Spleen (tissue), 7 donors: ENCODE data around the gene GMDS.

ENCODE experiments used
- POLR2A ChIP-seq, 3 donors: fragments of 450-650 bp; IDR thresholded peaks; one replicate each; pipeline ENCODE4 v1.5.1; 2017; ENCODE audit warnings: antibody characterized with exemption in 3 of 3, mild to moderate bottlenecking in 1 of 3
- TF ChIP-seq, protein P1 (sequence below), 11 experiments: fragments of 200-600 bp in 7 of 11; fragments of 450-650 bp in 4 of 11; sonication (generic) in 4 of 11; IDR thresholded peaks in 8 of 11; conservative IDR thresholded peaks in 3 of 11; 1 replicate in 7 of 11; 2 replicates in 4 of 11; pipeline versions ENCODE4 v1.4.0 to v1.8.0; 2016 to 2021; ENCODE audit warnings: antibody characterized with exemption in 11 of 11, inconsistent platforms in 4 of 11, mild to moderate bottlenecking in 1 of 11
- donor health status: DM: no; HTN: no; CAD: no; lungs with moderate emphysema.
- donor health status: DM: no; HTN: no; CAD: no.
- donor health status: DM: no; HTN: no; CAD: no.

DNA sequence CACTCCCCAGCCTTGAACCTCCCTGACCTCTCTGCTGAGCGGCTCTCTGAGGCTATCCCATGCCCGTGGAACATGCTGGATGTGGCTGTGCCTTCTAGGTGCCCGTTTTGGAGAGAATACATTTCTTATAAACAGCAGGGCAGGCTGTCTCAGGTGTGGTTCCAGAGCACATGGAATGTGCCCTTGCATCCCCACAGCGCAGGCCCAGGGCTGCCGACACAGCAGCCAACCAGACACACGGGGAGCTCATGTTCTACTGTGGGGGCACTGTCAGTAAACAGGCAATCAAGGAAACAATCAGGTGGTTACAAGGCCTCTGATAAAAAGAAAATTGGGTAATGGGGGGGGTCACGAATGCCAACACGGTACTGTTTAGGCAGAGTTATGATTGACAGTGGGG lies 604.9 kb downstream of the GMDS start:
- TF ChIP-seq POLR2A (IDR thresholded peaks at IDR 0.05) = no peak
- TF ChIP-seq, protein P1, sequence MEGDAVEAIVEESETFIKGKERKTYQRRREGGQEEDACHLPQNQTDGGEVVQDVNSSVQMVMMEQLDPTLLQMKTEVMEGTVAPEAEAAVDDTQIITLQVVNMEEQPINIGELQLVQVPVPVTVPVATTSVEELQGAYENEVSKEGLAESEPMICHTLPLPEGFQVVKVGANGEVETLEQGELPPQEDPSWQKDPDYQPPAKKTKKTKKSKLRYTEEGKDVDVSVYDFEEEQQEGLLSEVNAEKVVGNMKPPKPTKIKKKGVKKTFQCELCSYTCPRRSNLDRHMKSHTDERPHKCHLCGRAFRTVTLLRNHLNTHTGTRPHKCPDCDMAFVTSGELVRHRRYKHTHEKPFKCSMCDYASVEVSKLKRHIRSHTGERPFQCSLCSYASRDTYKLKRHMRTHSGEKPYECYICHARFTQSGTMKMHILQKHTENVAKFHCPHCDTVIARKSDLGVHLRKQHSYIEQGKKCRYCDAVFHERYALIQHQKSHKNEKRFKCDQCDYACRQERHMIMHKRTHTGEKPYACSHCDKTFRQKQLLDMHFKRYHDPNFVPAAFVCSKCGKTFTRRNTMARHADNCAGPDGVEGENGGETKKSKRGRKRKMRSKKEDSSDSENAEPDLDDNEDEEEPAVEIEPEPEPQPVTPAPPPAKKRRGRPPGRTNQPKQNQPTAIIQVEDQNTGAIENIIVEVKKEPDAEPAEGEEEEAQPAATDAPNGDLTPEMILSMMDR (IDR thresholded peaks at IDR 0.05 in 8 of 11, conservative IDR thresholded peaks at IDR 0.05 in 3 of 11) = no peak
